Activated T-cell treated with anti-CD3 and anti-CD28 coated beads, Interleukin-2, amount 50 U/mL, for 4 hours (primary cell): ENCODE data around the gene SLC26A1. TPM values are rescaled to one million over a fixed set of nuclear protein-coding genes. Genes with fewer than 3 reads are reported as not detected.
"Not testable (repeated sequence)": the region's sequence is repeated elsewhere in the genome, so short reads cannot be mapped to it uniquely, and the experiment has no call there.

ENCODE experiments used
- ATAC-seq, 2 donors: fragments of 200-7000 bp; cut with Tn5 transposase; one replicate each; pipeline ENCODE4 v1.10.0; 2021
- DNase-seq: peaks from one replicate; pipeline ENCODE4 v3.0.0-alpha.2; 2020
- H3K27me3 Mint-ChIP-seq: one replicate; pipeline ENCODE4 v1.8.0; 2021; ENCODE audit warnings: low read depth, mixed read lengths
- H3K36me3 Mint-ChIP-seq: one replicate; pipeline ENCODE4 v1.8.0; 2022; ENCODE audit warnings: mixed read lengths; ENCODE audit not compliant: insufficient read depth
- H3K4me1 Mint-ChIP-seq: one replicate; pipeline ENCODE4 v1.8.0; 2021; ENCODE audit warnings: low read depth, mixed read lengths
- H3K4me3 Mint-ChIP-seq: one replicate; pipeline ENCODE4 v1.8.0; 2021; ENCODE audit warnings: mild to moderate bottlenecking, moderate library complexity, mixed read lengths
- H3K9me3 Mint-ChIP-seq: one replicate; pipeline ENCODE4 v1.8.0; 2021; ENCODE audit warnings: mixed read lengths
- total RNA-seq, 3 donors: library from RNA; stranded (reverse); gene quantifications; one replicate each; pipeline ENCODE4 v1.2.1, GENCODE V29; 2021

The SLC26A1 gene
- total RNA-seq, 3 donors from 2014 or later, result 0.05 TPM; not detected in 2

DNA sequence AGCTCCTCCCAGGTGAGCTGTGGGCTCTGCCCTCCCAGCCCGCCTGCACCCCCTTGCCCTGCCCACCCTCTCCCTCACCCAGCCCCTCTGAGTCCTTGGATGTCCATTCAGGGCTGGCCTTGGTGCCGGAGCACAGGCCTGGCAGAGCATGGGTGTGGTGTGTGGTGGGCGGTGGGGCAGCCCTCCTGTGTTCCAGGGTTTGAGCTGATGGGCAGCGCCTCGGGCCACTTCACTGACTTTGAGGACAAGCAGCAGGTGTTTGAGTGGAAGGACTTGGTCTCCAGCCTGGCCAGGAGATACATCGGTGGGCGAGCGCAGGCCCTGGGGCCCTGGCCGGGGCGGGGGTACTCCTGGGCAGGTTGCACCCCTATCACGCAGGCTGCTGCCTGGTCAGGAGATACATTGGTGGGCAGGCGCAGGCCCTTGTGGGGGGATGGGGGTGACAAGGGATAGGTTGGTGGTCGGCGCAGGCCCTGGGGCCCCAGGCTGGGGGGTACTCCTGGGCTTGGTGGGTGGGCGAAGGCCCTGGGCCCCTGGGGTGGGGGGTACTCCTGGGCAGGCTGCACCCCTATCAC is 7.6 kb upstream of the SLC26A1 start:
- H3K36me3 Mint-ChIP-seq, result no peaks in the 10 kb centered on the region
- peaks cover 6% of the 10 kb centered on the region for H3K4me1 Mint-ChIP-seq
- DNase-seq (no peak), ATAC-seq (no peak)
- no peaks in the 10 kb centered on the region for H3K9me3 Mint-ChIP-seq
- peaks cover 46% of the 10 kb centered on the region for H3K27me3 Mint-ChIP-seq
- no peak overlapping the region for H3K4me3 Mint-ChIP-seq

DNA sequence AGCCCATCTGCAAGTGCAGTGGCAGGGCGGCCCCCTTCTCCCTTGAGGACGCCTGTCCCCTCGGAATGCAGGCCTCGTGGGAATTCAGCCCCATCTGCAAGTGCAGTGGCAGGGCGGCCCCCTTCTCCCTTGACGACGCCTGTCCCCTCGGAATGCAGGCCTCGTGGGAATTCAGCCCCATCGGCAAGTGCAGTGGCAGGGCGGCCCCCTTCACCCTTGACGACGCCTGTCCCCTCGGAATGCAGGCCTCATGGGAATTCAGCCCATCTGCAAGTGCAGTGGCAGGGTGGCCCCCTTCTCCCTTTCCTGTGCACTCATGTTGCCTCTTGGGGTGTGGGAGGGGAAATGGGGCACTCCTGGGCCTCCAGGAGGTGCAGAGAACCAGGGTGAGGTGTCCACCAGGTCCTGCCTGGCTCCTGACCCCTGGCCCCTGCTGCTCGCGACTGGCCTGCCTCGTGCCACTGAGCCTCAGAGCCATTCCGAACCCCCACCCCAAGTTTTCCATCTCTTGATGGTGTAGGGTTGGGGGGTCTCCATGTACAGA is 6.8 kb upstream of the SLC26A1 start:
- Mint-ChIP-seq H3K4me3 (no peak overlapping the region), H3K36me3 (no peaks in the 10 kb centered on the region), H3K4me1 (peaks cover 6% of the 10 kb centered on the region), H3K27me3 (peaks cover 43% of the 10 kb centered on the region), H3K9me3 (no peaks in the 10 kb centered on the region)
- ATAC-seq (no peak), DNase-seq (no peak)

DNA sequence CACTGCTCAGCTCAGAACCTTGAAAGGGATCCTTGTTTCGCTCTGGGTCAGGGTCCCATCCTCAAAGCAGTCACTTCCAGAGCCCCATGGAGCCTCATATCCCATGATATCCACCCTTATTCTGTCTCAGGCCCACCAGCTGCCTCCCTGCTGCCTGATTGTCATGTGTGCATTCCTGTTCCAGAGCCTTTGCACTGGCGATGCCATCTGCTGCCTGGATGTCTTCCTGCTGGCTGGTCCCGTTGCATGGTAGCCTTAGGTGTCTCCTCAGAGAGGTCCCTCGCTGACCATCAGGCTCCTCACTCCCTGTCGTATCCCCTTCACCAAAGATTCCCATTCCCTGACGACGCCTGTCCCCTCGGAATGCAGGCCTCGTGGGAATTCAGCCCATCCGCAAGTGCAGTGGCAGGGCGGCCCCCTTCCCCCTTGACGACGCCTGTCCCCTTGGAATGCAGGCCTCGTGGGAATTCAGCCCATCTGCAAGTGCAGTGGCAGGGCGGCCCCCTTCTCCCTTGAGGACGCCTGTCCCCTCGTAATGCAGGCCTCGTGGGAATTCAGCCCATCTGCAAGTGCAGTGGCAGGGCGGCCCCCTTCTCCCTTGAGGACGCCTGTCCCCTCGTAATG is 6.1 kb upstream of the SLC26A1 start:
- H3K4me3 Mint-ChIP-seq, ATAC-seq, H3K4me1 Mint-ChIP-seq, H3K9me3 Mint-ChIP-seq, H3K36me3 Mint-ChIP-seq, DNase-seq: not testable (repeated sequence)
- H3K27me3 Mint-ChIP-seq, result peaks cover 37% of the 10 kb centered on the region

DNA sequence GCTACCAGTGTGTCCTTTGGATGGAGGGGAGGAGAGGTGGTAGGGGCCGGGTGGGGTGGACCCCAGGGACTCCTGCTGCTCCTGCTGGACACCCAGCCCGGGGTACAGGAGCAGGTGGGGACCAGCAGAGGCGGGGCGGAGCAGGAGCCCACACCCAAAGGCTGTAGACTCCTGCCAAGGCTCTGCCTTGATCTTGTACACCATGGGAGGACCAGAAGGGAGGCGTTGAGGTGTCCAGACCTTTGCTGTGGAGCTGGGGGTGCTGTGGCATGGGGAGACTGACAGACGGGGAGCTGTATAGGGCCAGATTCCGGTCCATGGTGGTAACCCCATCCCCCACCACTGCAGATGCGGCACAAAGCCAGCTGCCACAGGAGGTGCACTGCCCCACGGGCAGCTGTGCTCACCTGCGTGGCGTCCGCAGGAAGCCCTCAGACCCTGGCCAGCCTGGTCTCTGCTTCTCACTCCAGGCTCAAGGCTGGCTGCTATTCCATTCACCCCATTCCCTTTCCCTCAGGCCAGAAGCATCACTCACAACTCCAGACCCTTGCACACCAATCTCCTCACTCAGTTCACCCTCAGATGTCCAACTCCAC is 5.0 kb upstream of the SLC26A1 start:
- H3K36me3 Mint-ChIP-seq, result no peaks in the 10 kb centered on the region
- peaks cover 6% of the 10 kb centered on the region for H3K4me1 Mint-ChIP-seq
- H3K9me3 Mint-ChIP-seq, result no peaks in the 10 kb centered on the region
- peaks cover 30% of the 10 kb centered on the region for H3K27me3 Mint-ChIP-seq
- DNase-seq, result no peak
- no peak overlapping the region for H3K4me3 Mint-ChIP-seq
- no peak for ATAC-seq

DNA sequence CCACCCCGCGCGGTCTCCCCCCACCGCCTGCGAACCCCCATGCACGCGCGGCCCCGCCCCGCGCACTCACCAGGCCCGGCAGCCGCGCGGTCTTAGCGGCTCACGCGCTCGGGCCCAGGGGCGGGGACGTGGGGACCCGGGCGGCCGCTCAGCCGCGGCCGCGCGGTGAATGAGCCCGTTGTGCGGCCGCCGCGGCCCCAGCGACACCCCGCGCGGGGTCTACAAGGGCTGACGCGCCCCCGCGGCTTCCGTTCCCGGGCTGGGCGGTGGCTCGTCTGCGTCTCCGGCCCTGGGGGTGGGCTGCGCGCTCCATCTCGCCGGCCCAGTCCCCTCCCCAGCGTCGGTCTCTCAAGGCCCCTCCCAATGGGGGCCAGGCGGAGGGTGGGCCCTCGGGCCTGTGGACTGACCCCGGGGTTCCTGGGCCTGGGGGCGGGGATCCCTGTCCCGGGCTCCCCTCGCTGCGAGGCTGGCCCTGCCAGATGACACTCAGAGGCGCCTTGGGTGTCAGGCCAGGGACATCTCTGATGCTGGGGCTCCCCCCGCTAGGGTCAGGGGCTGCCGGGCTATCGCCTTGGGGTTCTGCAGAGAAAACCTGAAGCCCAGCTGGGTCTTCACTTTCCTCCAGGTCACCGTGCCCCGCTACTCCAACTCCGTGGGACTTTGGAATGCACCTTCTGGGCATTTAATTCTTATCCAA is 4.3 kb upstream of the SLC26A1 start:
- H3K27me3 Mint-ChIP-seq, result peaks cover 30% of the 10 kb centered on the region
- no peaks in the 10 kb centered on the region for H3K36me3 Mint-ChIP-seq
- ATAC-seq (peak; percentile 54 to 65), DNase-seq (no peak)
- peaks cover 6% of the 10 kb centered on the region for H3K4me1 Mint-ChIP-seq
- H3K9me3 Mint-ChIP-seq, result no peaks in the 10 kb centered on the region
- no peak overlapping the region for H3K4me3 Mint-ChIP-seq

DNA sequence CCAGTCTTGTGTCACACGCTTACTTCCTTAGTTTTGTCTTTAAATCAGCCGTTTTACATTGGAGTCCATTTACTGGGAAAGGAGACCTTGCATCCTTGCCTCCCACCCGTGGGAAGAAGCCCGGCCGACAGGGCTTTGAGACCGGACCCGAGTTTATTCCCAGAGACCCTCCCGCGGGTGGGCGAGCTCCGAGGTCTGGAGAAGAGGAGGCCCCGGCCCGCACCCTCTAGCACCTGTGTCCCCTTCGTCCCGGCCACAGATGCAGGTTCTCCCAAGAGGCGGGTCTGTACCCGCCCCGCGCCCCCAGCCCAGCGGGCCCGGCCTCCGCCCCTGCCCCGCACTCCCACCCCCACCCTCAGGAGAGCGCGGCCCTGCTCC is 3.8 kb upstream of the SLC26A1 start:
- Mint-ChIP-seq H3K4me3 (no peak overlapping the region), H3K9me3 (no peaks in the 10 kb centered on the region), H3K27me3 (peaks cover 30% of the 10 kb centered on the region), H3K36me3 (no peaks in the 10 kb centered on the region), H3K4me1 (peaks cover 6% of the 10 kb centered on the region)
- ATAC-seq (no peak), DNase-seq (no peak)

DNA sequence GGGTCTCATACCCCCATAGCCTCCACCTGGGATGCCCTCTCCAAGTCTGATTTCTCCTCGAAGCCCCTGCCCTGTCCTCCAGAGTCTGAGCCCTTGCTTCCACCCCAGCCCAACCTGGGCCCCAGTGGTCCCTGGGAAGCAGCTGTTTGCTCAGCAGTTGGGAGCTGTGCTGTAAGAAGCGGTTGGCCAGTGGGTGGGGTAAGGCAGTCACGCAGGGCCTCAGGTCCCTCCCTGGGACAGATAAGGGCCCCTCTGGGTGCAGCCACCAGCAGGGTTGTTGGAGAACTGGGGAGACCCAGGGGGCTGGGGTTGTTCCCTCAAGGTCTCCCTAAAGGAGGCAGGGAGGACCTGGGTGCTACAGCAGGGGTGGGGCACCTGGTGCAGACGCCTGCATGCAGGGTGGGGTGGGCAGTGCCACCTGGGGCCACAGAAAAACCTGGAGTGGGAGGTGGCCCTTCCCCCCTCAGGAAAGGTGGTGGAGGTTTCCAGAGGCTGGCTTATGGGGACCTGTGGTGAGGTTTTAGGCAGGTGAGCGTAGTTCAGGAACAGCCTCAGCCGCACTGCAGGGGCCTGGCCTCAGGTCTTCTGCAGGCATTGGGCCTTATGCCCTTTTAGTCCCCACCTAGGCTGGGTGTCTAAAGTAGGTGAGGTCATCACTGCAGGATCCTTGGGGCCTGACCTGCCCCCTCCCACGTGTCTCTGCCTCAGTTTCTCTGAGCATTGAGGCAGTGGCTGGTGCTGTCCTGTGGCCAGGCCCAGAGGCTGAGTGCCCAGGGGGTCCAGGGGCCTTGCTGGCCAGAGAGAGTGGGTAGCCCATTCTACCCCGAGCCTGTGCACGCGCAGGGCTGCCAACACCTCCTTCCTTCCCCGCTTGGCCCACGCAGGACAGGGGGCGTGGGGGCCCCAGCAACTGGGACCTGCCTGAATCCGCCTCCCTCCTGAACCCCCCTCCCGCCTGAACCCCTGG is 3.1 kb upstream of the SLC26A1 start:
- H3K4me1 Mint-ChIP-seq, result peaks cover 6% of the 10 kb centered on the region
- peaks cover 25% of the 10 kb centered on the region for H3K27me3 Mint-ChIP-seq
- no peaks in the 10 kb centered on the region for H3K36me3 Mint-ChIP-seq
- no peak overlapping the region for H3K4me3 Mint-ChIP-seq
- no peak for ATAC-seq
- no peaks in the 10 kb centered on the region for H3K9me3 Mint-ChIP-seq
- no peak for DNase-seq

DNA sequence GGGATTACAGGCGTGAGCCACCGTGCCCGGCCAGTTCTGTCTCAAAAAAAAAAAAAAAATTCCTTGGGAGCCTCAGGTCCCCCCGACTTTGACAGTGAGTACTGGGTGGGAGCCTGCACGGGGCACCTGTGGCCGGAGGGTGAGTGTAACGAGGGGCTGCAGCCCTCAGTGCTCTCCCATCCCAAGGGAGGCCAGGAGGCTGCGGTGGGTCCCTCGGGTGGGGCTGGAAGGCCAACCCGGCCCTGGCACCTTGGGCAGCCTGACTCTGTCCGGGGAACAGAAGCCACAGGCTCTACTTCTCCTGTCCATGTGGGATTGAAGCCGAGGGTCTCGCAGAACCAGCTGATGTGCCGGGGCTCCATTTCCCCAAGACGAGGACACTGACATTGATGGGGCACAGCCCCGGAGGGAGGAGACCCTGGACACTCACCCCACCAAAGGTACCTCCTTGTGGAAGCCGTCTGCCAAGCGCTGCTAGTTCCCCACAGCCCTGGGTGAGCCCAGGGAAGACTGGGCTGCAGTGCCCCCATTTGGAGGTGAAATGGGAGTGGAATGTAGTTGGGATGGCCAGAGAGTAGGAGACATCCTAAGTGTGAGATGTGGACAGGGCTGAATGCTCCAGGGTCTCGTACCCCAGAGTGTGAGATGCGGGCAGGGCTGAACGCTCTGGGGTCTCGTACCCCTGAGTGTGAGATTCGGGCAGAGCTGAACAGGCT is 2.3 kb upstream of the SLC26A1 start:
- Mint-ChIP-seq H3K36me3 (no peaks in the 10 kb centered on the region), H3K27me3 (peaks cover 22% of the 10 kb centered on the region), H3K4me3 (no peak overlapping the region), H3K9me3 (no peaks in the 10 kb centered on the region), H3K4me1 (peaks cover 6% of the 10 kb centered on the region)
- DNase-seq, result no peak
- no peak for ATAC-seq

DNA sequence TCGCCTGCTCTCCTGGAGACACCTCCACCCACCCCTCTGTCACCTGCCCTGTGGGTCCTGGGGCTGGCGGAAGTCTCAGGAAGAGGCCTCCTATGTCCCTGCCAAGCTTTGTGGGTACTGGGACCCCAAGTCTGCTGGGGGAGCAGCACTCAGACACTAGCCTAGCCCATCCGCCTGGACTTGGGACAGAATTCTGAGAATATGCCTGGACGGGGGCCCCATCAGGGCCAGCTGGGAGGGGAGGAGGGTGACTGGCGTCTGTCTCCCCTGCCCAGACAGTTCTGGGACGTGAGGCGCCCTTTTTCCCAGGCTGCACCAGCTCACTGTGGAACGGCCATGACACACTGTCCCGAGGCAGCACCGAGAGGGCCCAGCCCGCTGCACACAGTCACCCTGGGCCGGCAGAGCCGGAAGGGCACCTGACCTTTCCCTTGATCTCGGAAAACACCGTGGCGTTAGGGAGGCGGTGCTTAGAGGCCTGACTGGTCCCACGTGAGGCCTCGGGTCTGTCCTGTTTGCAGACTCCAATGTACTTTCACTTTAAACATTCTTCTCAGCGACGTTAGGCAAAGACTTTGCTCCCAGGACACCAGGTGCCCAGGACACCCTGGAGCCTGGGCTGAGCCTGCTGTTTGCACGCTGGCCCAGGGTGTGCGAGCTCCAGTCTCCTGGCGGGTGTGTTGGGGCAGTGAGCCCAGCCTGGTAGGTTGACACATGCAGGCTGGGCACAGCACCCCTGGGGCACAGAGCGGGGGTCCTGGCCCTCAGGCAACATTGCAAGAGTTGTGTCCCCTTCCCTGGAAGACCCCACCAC is 700 bp downstream of the SLC26A1 start:
- no peak for DNase-seq
- no peaks in the 10 kb centered on the region for H3K36me3 Mint-ChIP-seq
- H3K27me3 Mint-ChIP-seq, result peaks cover 5% of the 10 kb centered on the region
- H3K4me3 Mint-ChIP-seq, result no peak overlapping the region
- H3K4me1 Mint-ChIP-seq, result peaks cover 6% of the 10 kb centered on the region
- no peak for ATAC-seq
- no peaks in the 10 kb centered on the region for H3K9me3 Mint-ChIP-seq

DNA sequence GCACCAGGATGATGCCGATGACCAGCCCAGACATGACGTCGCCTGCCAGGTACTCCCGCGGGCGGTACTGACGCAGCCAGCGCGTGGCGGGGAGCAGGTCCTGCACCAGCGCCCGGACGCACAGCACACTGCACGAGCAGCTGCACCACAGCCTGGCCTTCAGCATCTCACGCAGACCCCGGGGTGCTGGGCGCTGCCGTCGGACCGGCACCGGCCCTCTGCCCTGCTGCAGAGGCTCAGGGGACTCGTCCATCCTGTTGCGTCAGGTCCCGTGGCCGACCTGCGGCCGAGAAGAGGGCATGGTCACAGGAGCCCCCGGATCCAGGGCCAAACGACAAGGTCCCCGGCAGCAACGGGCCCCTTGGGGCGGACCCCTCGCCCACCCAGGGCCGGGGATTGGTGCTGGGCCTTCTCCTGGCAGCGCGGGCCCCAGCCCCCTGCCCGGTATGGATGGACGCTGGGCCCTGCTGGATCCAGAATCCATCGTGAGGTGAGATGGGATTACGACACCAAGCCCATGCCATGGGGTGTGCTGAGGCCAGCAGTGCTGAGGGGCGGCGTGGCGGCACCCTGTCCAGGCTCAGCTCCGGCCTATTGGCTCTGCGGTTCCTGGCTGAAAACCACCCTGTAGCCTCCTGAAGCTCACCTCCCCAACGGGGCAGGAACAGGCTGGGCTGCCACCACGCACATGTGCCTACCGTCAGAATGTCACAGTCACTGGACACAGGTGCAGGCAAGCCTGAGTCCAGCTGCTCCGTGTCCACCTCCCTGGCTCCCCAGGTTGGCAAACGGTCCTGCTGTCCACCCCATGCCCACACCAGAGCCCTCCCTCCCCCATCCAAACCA is 1.5 kb downstream of the SLC26A1 start:
- H3K4me3 Mint-ChIP-seq, result no peak overlapping the region
- peaks cover 1% of the 10 kb centered on the region for H3K27me3 Mint-ChIP-seq

DNA sequence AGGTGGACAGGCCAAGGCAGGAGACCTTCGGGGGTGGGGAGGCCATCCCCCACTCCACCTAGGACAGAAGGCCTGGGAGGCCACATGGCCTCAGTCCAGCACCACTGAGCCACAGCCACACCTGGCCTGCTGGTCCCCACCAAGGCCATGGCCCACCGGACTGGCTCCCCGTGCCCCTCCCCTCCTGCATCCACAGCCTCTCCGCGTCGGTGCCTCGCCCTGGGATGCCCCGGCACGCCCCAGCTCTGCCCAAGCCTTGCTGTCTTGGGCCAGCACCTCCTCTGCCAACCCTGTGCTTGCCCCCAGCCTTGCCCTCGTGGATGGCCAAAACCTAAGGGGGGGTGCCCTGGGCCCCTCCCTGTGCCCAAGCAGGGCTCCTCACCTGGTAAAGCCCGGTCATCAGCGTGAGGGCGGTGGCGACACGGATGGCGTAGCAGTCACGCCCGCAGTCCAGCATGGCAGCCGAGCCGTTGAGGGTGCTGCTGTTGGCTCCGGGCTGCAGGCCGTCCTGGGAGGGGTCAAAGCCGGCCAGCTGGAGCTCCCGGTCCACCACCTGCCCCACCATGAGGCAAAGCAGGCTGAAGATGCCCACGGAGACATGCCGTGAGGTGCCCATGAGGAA is 2.3 kb downstream of the SLC26A1 start:
- H3K27me3 Mint-ChIP-seq, result peaks cover 1% of the 10 kb centered on the region
- H3K9me3 Mint-ChIP-seq, result no peaks in the 10 kb centered on the region
- no peak for ATAC-seq
- H3K36me3 Mint-ChIP-seq, result no peaks in the 10 kb centered on the region
- no peak overlapping the region for H3K4me3 Mint-ChIP-seq
- H3K4me1 Mint-ChIP-seq, result peaks cover 15% of the 10 kb centered on the region
- no peak for DNase-seq

More for the DNA sequence above, 1.5 kb downstream of the SLC26A1 start:
- DNase-seq, result no peak
- Mint-ChIP-seq H3K36me3 (no peaks in the 10 kb centered on the region), H3K4me1 (peaks cover 8% of the 10 kb centered on the region), H3K9me3 (no peaks in the 10 kb centered on the region)
- ATAC-seq, result no peak
